Activated T-helper 17 cell treated with anti-CD3 and anti-CD28 coated beads, Interleukin-2, amount 50 U/mL, for 72 hours (primary cell): Measurements from ENCODE around the gene COL1A1. TPM values are rescaled to one million over a fixed set of nuclear protein-coding genes. Genes with fewer than 3 reads are reported as not detected.

ENCODE experiments used
- ATAC-seq: fragments of 150-1000 bp; cut with Tn5 transposase; replicated peaks from 2 replicates; pipeline ENCODE4 v1.10.0; 2021; ENCODE audit warnings: mild to moderate bottlenecking, moderate library complexity
- H3K27ac Mint-ChIP-seq: one replicate; pipeline ENCODE4 v1.8.0; 2022; ENCODE audit warnings: mixed read lengths
- H3K27me3 Mint-ChIP-seq: one replicate; pipeline ENCODE4 v1.8.0; 2022; ENCODE audit warnings: mixed read lengths
- H3K36me3 Mint-ChIP-seq: one replicate; pipeline ENCODE4 v1.8.0; 2022; ENCODE audit warnings: low read depth, mild to moderate bottlenecking, mixed read lengths
- H3K4me1 Mint-ChIP-seq: one replicate; pipeline ENCODE4 v1.8.0; 2022; ENCODE audit warnings: mixed read lengths
- H3K4me3 Mint-ChIP-seq: one replicate; pipeline ENCODE4 v1.8.0; 2022; ENCODE audit warnings: mild to moderate bottlenecking, mixed read lengths
- H3K9me3 Mint-ChIP-seq: one replicate; pipeline ENCODE4 v1.8.0; 2022; ENCODE audit warnings: mixed read lengths
- total RNA-seq, 2 donors: library from RNA; stranded (reverse); gene quantifications; one replicate each; pipeline ENCODE4 v1.2.3, GENCODE V29; 2022

Gene COL1A1
- total RNA-seq, 2 donors from 2014 or later: 0.37 to 1.9 TPM

DNA sequence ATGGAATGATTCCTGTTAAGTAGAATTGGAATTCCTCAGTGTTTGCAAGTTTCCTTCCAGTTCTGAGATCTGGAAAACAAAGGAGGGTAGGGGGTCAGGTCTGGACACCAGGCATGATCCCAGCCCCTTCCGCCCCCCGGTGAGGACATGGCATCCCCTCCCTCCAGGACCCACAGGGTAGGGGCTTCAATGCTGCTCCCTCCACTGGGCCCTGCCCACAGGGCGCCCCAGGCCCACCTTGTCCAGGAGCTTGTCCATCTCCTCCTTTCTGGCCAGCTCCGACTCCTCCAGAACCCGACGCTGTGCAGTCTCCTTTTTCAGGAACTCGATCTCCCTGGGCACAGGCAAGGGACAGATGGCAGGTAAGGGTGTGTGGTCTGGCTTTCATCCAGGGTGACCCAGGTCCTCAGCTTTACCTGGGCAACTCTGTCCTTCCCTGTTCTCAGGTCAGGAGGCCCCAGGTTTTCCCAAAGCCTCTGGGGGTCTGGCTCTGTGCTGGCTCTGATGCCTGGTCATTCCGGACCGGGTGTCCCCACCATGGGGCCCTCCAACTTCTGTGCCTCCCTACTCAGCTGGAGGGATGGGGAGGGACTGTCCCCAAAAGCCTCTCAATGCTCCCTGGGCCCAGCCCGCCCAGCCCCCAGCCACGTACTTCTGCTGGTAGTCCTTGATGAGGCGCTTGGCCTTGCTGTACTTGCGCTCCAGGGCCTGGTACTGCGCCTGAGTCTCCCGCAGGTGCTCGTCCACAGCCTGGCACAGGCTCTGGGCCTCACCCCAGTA, 65.9 kb downstream of the COL1A1 start:
- H3K4me3 Mint-ChIP-seq: no peak overlapping the region
- no peak overlapping the region for H3K27ac Mint-ChIP-seq
- H3K27me3 Mint-ChIP-seq: no peaks in the 10 kb centered on the region
- no peaks in the 10 kb centered on the region for H3K9me3 Mint-ChIP-seq
- H3K4me1 Mint-ChIP-seq: peaks cover 41% of the 10 kb centered on the region
- H3K36me3 Mint-ChIP-seq: peaks cover 57% of the 10 kb centered on the region
- ATAC-seq: no peak

- Mint-ChIP-seq H3K27ac (no peak overlapping the region), H3K36me3 (peaks cover 47% of the 10 kb centered on the region), H3K9me3 (no peaks in the 10 kb centered on the region), H3K27me3 (no peaks in the 10 kb centered on the region), H3K4me3 (no peak overlapping the region), H3K4me1 (peaks cover 31% of the 10 kb centered on the region)
- no peak for ATAC-seq
Measured at GRCh38 chr17:50134206-50135110, 67.0 kb downstream of the COL1A1 start.

DNA sequence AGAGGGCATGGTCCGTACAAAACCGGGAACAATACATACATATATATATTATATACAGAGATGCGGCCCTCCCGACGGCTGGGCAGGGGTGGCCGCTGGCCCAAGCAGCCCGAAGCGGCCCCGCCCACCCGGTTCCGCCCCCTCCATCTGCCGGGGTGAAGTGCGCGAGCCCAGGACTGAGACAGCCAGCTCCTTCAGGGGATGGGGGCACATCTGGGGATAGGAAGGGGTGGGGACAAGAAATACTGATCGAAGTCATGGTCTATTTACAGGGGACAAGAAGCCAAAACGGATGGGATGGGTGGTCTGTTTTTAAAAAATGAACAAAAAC, 67.7 kb downstream of the COL1A1 start:
- no peak for ATAC-seq
- Mint-ChIP-seq H3K36me3 (peaks cover 42% of the 10 kb centered on the region), H3K27ac (no peak overlapping the region), H3K9me3 (no peaks in the 10 kb centered on the region), H3K4me1 (peaks cover 33% of the 10 kb centered on the region), H3K27me3 (peaks cover 1% of the 10 kb centered on the region), H3K4me3 (no peak overlapping the region)

Other genes with a start within 250 kb of the COL1A1 start
- under 1 TPM; 0.39 to 0.61 TPM for gene DLX4, start 232.4 kb downstream of the COL1A1 start, total RNA-seq
- not detected for gene DLX3, start 206.4 kb downstream of the COL1A1 start, total RNA-seq
- 10 to 100 TPM in 1 of 2 donors, 1 to 10 TPM in 1; 5.3 to 22.2 TPM for gene ITGA3, start 145.5 kb downstream of the COL1A1 start, total RNA-seq
- gene PDK2, start 106.3 kb downstream of the COL1A1 start, total RNA-seq: 10 to 100 TPM; 10.0 to 15.2 TPM
- gene SAMD14, start 71.5 kb downstream of the COL1A1 start, total RNA-seq: 1 to 10 TPM in 1 of 2 donors, under 1 TPM in 1; 0.84 to 6.9 TPM
- 10 to 100 TPM; 73.6 to 89.2 TPM for gene PPP1R9B, start 51.0 kb downstream of the COL1A1 start, total RNA-seq
- gene SGCA, start 35.6 kb downstream of the COL1A1 start, total RNA-seq: not detected
- under 1 TPM in 1 of 2 donors, not detected in 1; 0.16 TPM for gene TMEM92, start 72.8 kb upstream of the COL1A1 start, total RNA-seq
- 10 to 100 TPM; 38.5 to 95.1 TPM for gene XYLT2, start 144.5 kb upstream of the COL1A1 start, total RNA-seq
- gene MRPL27, start 171.6 kb upstream of the COL1A1 start, total RNA-seq: 100 to 1,000 TPM in 1 of 2 donors, 10 to 100 TPM in 1; 63.3 to 109 TPM
- 10 to 100 TPM; 20.8 to 48.7 TPM for gene EME1, start 171.6 kb upstream of the COL1A1 start, total RNA-seq
- gene LRRC59, start 195.9 kb upstream of the COL1A1 start, total RNA-seq: 100 to 1,000 TPM in 1 of 2 donors, 10 to 100 TPM in 1; 37.1 to 101 TPM
- gene ACSF2, start 224.6 kb upstream of the COL1A1 start, total RNA-seq: 10 to 100 TPM; 12.4 to 13.6 TPM